Activated CD4-positive, alpha-beta memory T cell treated with anti-CD3 and anti-CD28 coated beads for 36 hours (primary cell): ENCODE results near the gene SPCS2. TPM values are rescaled to one million over a fixed set of nuclear protein-coding genes. Genes with fewer than 3 reads are reported as not detected.
"Not testable (repeated sequence)": the region's sequence is repeated elsewhere in the genome, so short reads cannot be mapped to it uniquely, and the experiment has no call there.

Source experiments
- CTCF ChIA-PET: fragments of 350-600 bp; sonication (Branson Sonifier 250); formaldehyde crosslinking; loops from one replicate; lab custom pipeline; 2021; ENCODE audit warnings: antibody characterized with exemption, inconsistent platforms; lab: Charles Lee
- POLR2A ChIA-PET: fragments of 350-600 bp; sonication (Branson Sonifier 250); formaldehyde crosslinking; loops from one replicate; lab custom pipeline; 2021; ENCODE audit warnings: antibody characterized with exemption; lab: Charles Lee
- DNase-seq: peaks from one replicate; pipeline ENCODE4 v3.0.0-alpha.2; 2020
- H3K27ac Mint-ChIP-seq: one replicate; pipeline ENCODE4 v1.8.0; 2021; ENCODE audit warnings: mixed read lengths
- H3K27me3 Mint-ChIP-seq: one replicate; pipeline ENCODE4 v1.8.0; 2021; ENCODE audit warnings: mixed read lengths
- H3K36me3 Mint-ChIP-seq: one replicate; pipeline ENCODE4 v1.8.0; 2021; ENCODE audit warnings: mixed read lengths
- H3K4me1 Mint-ChIP-seq: one replicate; pipeline ENCODE4 v1.8.0; 2021; ENCODE audit warnings: low read depth, mixed read lengths
- H3K4me3 Mint-ChIP-seq: one replicate; pipeline ENCODE4 v1.8.0; 2021; ENCODE audit warnings: mild to moderate bottlenecking, mixed read lengths
- H3K9me3 Mint-ChIP-seq: one replicate; pipeline ENCODE4 v1.8.0; 2021; ENCODE audit warnings: mixed read lengths
- intact Hi-C: fragments of 100-400 bp; cut with micrococcal nuclease; formaldehyde crosslinking; loops from one replicate; pipeline ENCODE4 v1.15.1; 2023
- total RNA-seq, 2 experiments: library from RNA; stranded (reverse); gene quantifications; one replicate each; pipeline ENCODE4 v1.2.3, GENCODE V29; 2021

Gene SPCS2
- total RNA-seq, 2 experiments from 2014 or later: 126 to 138 TPM

DNA sequence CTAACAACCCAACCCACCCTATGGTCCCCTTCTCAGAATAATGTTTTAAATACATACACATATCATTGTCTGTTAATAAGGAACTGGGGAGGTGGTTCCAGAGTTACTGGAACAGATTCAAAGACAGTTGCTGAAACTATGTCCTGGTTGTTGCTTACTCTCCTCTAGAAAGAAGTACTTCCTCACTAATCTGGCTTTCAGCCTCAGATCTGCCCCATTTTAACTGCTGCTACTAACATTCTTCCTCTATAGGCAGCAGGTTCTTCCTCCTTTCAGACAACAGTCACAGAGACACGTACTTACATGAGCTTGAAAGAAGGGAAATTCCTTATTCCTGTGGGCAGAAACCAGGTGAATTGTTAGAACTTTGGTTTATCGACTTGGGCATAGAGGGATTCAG lies 31.6 kb downstream of the SPCS2 start:
- Mint-ChIP-seq H3K27me3 (no peaks in the 10 kb centered on the region), H3K27ac (no peak overlapping the region), H3K4me3 (no peak overlapping the region), H3K4me1 (no peaks in the 10 kb centered on the region), H3K9me3 (no peaks in the 10 kb centered on the region), H3K36me3 (peaks cover 19% of the 10 kb centered on the region)
- intact Hi-C loops: no loop called here
- ChIA-PET CTCF (no interaction called here), POLR2A (no interaction called here)
- no peak for DNase-seq

DNA sequence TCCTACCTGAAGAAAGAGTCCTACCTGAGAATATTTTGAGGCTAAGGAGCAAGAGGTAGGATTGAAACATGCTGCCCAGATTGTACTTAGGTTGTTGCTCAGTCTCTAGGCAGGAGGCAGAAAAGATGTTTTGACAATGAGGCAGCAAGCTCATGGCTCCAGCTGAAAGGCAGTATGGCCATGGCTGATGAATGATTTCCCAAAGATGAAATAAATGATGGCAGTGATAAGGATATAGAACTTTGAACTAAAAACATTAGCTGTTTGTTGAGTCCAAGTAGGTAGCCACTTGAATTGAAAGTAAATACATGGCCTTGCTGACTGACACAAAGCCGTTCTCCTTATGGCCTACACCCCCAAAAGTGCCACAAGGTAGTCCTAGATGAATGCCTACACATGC lies 32.8 kb downstream of the SPCS2 start:
- Mint-ChIP-seq H3K4me3 (no peak overlapping the region), H3K9me3 (no peaks in the 10 kb centered on the region), H3K27ac (no peak overlapping the region), H3K36me3 (peaks cover 19% of the 10 kb centered on the region), H3K4me1 (no peaks in the 10 kb centered on the region), H3K27me3 (no peaks in the 10 kb centered on the region)
- ChIA-PET POLR2A (no interaction called here), CTCF (interaction anchor here (0.6 to 1.1 kb wide), 2 partner anchors 52 kb away, joined by 3 read pairs; no protein-coding TSS in a partner anchor)
- no peak for DNase-seq
- intact Hi-C loops: no loop called here

DNA sequence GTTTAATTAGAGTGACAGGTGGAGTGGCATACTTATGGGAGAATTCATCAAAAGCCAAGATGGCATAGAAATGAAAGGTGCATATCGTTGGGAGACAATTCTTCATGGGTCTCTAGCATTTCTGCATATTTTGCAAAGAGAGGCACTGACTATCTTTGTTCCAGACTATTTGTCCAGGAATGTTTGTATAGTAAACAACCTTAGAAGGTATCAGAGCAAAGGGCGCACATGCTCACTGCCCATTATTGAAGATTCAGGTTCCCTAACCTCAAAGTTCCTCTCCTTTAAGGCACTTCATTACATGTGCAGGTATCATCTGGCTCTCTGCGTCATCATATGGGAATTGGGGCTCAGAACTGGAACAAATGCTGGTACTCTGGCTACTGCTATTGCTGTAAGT lies 35.0 kb downstream of the SPCS2 start:
- intact Hi-C loops: no loop called here
- peaks cover 11% of the 10 kb centered on the region for H3K36me3 Mint-ChIP-seq
- DNase-seq: no peak
- H3K4me1 Mint-ChIP-seq: no peaks in the 10 kb centered on the region
- POLR2A ChIA-PET: interaction anchor here (1.1 kb wide), 1 partner anchor 35 kb away, joined by 3 read pairs; the partner anchor contains the start of genes SPCS2 and XRRA1
- H3K4me3 Mint-ChIP-seq: no peak overlapping the region
- H3K27ac Mint-ChIP-seq: no peak overlapping the region
- CTCF ChIA-PET: no interaction called here
- no peaks in the 10 kb centered on the region for H3K27me3 Mint-ChIP-seq
- no peaks in the 10 kb centered on the region for H3K9me3 Mint-ChIP-seq

DNA sequence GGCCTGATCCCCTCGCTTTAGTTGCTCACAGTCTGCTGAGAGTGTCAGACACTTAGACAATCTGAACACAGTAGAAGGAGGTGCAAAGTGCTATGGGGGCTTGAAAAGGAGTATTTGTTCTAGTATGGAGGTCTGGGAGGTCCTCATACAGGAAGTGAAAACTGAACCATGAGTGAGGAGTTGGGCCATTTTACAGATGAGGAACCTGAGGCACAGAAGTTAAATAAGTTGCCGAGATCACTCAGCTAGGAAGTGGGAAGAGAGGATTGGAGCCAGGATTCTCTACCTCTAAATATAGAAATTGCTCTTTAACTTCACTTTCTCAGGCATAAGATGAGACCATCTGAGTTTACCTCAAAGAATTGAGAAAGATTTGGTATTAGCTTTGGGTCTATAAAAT lies 35.7 kb downstream of the SPCS2 start:
- no peak for DNase-seq
- H3K4me1 Mint-ChIP-seq: peaks cover 4% of the 10 kb centered on the region
- ChIA-PET CTCF (no interaction called here), POLR2A (interaction anchor here (0.5 to 1.1 kb wide), 2 partner anchors 36 to 378 kb away, joined by 3 to 5 read pairs; partner anchors contain the start of genes SPCS2 and XRRA1)
- H3K36me3 Mint-ChIP-seq: peaks cover 10% of the 10 kb centered on the region
- intact Hi-C loops: no loop called here
- no peaks in the 10 kb centered on the region for H3K9me3 Mint-ChIP-seq
- no peak overlapping the region for H3K27ac Mint-ChIP-seq
- no peaks in the 10 kb centered on the region for H3K27me3 Mint-ChIP-seq
- no peak overlapping the region for H3K4me3 Mint-ChIP-seq

DNA sequence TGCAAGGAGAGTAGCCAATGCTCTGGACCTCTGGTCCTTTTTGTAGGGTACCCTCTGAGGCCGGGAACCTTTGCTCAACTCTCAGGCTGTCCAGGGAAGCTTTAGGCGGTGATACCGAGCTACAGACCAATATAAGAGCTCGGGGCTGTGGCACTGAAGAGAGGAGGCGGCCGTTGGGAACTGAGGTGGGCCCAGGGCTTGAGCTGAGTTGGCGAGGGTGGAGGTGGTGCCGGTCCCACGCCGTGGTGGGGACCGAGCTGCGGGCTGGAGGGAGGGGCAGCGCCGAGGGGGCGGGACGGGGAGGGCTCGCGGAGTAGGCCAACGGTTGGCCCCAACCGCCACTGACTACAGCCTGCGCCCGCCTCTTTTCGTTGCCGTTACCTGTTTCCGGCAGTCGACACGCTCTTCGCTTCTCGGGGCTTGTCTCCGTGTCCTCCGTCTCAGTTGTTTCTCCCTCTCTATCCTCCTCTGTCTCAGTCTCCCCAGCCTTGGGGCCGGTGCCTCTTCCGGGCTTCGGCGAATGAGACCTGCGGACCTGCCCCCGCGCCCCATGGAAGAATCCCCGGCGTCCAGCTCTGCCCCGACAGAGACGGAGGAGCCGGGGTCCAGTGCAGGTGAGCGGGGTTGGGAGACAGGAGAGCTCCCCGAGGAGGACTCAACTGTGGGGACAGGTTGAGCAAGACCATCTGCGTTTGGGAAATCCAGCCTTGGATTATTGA lies 39.6 kb downstream of the SPCS2 start, which contains the start of gene NEU3:
TSS of gene NEU3 (plus strand) at position 393 of the 719 bp plus-strand sequence. CDS start at position 521, 128 bp downstream.
- POLR2A ChIA-PET: interaction anchor here (0.6 to 2.4 kb wide), 6 partner anchors 9 to 818 kb away, joined by 3 to 8 read pairs (median 4); partner anchors contain the start of genes C2CD3, LIPT2, PPME1 and SPCS2
- Mint-ChIP-seq H3K9me3 (no peaks in the 10 kb centered on the region), H3K36me3 (no peaks in the 10 kb centered on the region), H3K27me3 (no peaks in the 10 kb centered on the region), H3K27ac (peak within 1 kb of the TSS; percentile 70), H3K4me1 (peaks cover 22% of the 10 kb centered on the region), H3K4me3 (peak within 1 kb of the TSS; percentile 91)
- peak; percentile 91 for DNase-seq
- intact Hi-C loops: loop anchor here (1.0 to 2.0 kb wide), 2 partner anchors 39 to 60 kb away; partner anchors contain the start of genes SPCS2 and XRRA1
- CTCF ChIA-PET: interaction anchor here (0.6 to 2.0 kb wide), 9 partner anchors 34 to 272 kb away, joined by 3 to 8 read pairs (median 3); no protein-coding TSS in a partner anchor

DNA sequence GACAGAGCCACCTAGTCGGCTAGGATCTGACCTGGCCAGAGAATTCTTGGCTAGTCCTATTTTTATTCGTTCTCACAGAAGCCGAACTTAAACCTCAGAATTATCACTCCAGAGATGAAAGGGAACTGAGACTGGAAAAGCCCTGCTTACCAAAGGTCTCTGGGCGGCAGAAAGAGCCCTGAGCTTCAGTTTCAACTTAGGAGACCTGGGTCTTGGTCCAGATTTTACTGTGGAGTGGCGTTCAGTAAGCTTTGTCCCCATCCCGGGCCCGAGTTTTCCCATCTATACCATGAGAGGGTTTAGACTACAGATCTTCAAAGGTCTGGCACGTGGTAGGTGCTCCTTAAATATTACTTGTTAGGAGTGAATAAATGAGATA lies 40.2 kb downstream of the SPCS2 start:
- H3K36me3 Mint-ChIP-seq: no peaks in the 10 kb centered on the region
- H3K9me3 Mint-ChIP-seq: no peaks in the 10 kb centered on the region
- peaks cover 22% of the 10 kb centered on the region for H3K4me1 Mint-ChIP-seq
- DNase-seq: no peak
- POLR2A ChIA-PET: interaction anchor here (0.6 to 2.4 kb wide), 6 partner anchors 8 to 818 kb away, joined by 3 to 8 read pairs (median 4); partner anchors contain the start of genes C2CD3, LIPT2, PPME1 and SPCS2
- no peaks in the 10 kb centered on the region for H3K27me3 Mint-ChIP-seq
- intact Hi-C loops: loop anchor here (2.0 kb wide), 1 partner anchor 60 kb away; no protein-coding TSS in a partner anchor
- CTCF ChIA-PET: interaction anchor here (0.9 to 2.0 kb wide), 8 partner anchors 33 to 272 kb away, joined by 3 to 8 read pairs (median 3); no protein-coding TSS in a partner anchor
- H3K4me3 Mint-ChIP-seq: peak overlapping the region; percentile 91
- H3K27ac Mint-ChIP-seq: peak overlapping the region; percentile 70

DNA sequence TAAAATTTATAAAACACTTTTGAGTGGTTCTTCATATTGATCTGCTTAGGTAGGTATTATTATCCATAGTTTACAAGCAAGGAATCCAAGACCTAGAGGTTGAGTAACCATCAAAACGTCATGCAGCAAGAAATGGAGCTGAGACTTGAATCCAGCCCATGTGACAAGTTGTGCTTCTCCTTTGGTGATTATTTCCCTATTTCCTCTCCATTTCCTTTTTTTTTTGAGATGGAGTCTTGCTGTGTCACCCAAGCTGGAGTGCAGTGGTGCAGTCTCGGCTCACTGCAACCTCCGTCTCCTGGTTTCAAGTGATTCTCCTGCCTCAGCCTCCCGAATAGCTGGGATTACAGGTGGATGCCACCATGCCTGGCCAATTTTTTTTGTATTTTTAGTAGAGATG lies 41.1 kb downstream of the SPCS2 start:
- intact Hi-C loops, CTCF ChIA-PET: not testable (repeated sequence)

DNA sequence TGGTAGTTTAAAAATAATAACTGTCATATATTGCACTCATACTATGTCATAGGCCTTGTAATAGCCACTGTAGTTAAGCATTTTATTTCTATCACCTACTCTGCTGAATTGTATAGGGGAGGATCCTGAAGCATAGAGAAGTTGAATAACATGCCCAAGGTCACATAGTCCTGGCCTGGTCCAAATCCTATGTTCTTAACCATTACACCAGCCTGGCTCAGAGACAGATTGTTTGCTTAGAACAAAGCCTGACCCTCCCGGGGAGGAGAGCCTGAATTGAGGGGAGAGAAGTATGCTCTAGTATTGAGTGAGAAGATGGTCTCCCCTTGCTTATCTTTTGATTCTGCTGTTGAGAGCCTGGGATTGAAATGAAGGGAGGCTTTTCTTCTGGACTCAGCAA lies 41.9 kb downstream of the SPCS2 start:
- no peak for DNase-seq
- H3K4me3 Mint-ChIP-seq: no peak overlapping the region
- CTCF ChIA-PET: no interaction called here
- peaks cover 5% of the 10 kb centered on the region for H3K36me3 Mint-ChIP-seq
- H3K4me1 Mint-ChIP-seq: peaks cover 22% of the 10 kb centered on the region
- no peaks in the 10 kb centered on the region for H3K27me3 Mint-ChIP-seq
- intact Hi-C loops: no loop called here
- no peak overlapping the region for H3K27ac Mint-ChIP-seq
- H3K9me3 Mint-ChIP-seq: no peaks in the 10 kb centered on the region
- POLR2A ChIA-PET: no interaction called here

More for the DNA sequence above, 41.1 kb downstream of the SPCS2 start:
- H3K9me3 Mint-ChIP-seq, H3K27ac Mint-ChIP-seq, DNase-seq, H3K36me3 Mint-ChIP-seq, H3K27me3 Mint-ChIP-seq: not testable (repeated sequence)
- Mint-ChIP-seq H3K4me3 (peak overlapping the region; percentile 91), H3K4me1 (peaks cover 22% of the 10 kb centered on the region)
- POLR2A ChIA-PET: interaction anchor here (1.1 to 2.4 kb wide), 2 partner anchors 41 to 497 kb away, joined by 3 to 8 read pairs; partner anchors contain the start of genes LIPT2, SPCS2 and XRRA1

DNA sequence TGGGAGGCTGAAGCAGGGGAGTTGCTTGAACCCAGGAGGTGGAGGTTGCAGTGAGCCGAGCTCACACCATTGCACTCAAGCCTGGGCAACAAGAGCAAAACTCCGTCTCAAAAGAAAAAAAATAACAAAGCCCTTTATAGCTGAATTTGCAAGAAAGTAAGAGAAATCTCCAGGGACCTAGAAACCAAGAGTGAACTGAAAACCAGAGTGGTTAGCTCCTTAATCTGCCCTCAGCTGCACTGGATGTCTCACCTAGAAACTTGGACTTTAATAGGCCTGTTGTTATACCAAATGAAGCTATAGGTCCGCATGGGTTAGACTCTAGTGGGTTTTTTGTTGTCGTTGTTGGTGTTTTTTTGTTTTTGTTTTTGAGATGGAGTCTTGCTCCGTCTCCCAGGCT lies 43.8 kb downstream of the SPCS2 start:
- intact Hi-C loops: no loop called here
- peaks cover 9% of the 10 kb centered on the region for H3K36me3 Mint-ChIP-seq
- POLR2A ChIA-PET: no interaction called here
- DNase-seq: no peak
- H3K27ac Mint-ChIP-seq: no peak overlapping the region
- H3K4me1 Mint-ChIP-seq: peaks cover 22% of the 10 kb centered on the region
- no peaks in the 10 kb centered on the region for H3K9me3 Mint-ChIP-seq
- CTCF ChIA-PET: no interaction called here
- H3K4me3 Mint-ChIP-seq: no peak overlapping the region
- H3K27me3 Mint-ChIP-seq: no peaks in the 10 kb centered on the region

DNA sequence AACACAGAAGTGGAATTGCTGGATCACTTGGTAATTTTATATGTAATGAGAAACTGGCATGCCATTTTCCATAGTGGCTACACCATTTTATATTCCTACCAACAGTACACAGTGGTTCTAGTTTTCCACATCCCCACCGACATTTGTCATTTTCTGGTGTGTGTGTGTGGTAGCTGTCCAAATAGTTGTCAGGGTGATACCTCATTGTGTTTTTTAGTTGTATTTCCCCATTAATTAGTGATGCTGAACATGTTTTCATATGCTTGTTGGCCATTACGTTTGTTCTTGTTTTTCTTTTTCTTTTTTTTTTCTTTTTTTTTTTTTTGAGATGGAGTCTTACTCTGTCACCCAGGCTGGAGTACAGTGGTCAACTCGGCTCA lies 51.9 kb downstream of the SPCS2 start:
- DNase-seq: no peak
- Mint-ChIP-seq H3K27ac (no peak overlapping the region), H3K4me1 (peaks cover 2% of the 10 kb centered on the region), H3K4me3 (no peak overlapping the region), H3K27me3 (no peaks in the 10 kb centered on the region), H3K9me3 (no peaks in the 10 kb centered on the region), H3K36me3 (peaks cover 32% of the 10 kb centered on the region)
- ChIA-PET POLR2A (no interaction called here), CTCF (interaction anchor here (1.3 kb wide), 2 partner anchors 10 to 71 kb away, joined by 3 to 4 read pairs; no protein-coding TSS in a partner anchor)
- intact Hi-C loops: no loop called here

DNA sequence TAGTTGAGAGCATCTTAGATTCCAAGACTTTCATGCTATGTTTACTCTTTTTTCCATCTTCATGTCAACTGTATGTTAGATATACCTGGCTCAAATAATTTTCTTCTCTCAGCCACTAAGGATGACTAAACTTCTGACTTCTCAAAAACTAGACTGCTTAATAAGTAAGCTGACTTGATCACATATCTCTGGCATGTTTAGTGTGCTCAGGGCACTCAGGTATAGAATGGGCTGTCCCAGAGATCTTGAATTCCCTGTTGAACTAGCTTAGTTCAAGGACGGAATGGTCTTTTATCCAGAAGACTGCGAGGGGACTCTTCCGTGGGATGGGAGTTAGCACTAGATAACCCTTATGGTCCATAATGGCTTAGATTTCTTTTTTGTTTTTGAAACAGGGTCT lies 52.6 kb downstream of the SPCS2 start:
- DNase-seq: no peak
- ChIA-PET CTCF (interaction anchor here (1.3 kb wide), 2 partner anchors 9 to 72 kb away, joined by 3 to 4 read pairs; no protein-coding TSS in a partner anchor), POLR2A (interaction anchor here (1.0 kb wide), 1 partner anchor 53 kb away, joined by 3 read pairs; the partner anchor contains the start of genes SPCS2 and XRRA1)
- Mint-ChIP-seq H3K4me1 (peaks cover 2% of the 10 kb centered on the region), H3K36me3 (peaks cover 39% of the 10 kb centered on the region), H3K27ac (no peak overlapping the region), H3K9me3 (no peaks in the 10 kb centered on the region), H3K4me3 (no peak overlapping the region), H3K27me3 (no peaks in the 10 kb centered on the region)
- intact Hi-C loops: no loop called here

DNA sequence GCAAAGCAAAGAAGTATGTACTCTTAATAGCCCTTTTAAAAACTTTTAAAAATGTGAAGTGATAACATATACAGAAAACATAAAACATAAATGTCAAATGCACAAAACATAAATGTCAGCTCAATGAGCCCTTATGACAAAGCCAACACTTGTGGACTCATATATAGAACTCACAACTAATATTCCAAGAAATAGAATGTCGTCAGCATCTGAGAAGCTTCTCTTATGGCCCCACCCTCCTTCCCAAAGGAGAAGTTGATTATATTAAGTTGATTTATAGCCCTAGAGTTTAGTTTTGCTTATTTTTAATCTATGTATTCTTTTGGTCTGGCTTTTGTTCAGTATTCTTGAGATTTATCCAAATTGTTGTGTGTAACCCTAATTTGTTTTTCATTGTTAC lies 53.5 kb downstream of the SPCS2 start:
- CTCF ChIA-PET: interaction anchor here (1.3 kb wide), 1 partner anchor 73 kb away, joined by 4 read pairs; no protein-coding TSS in a partner anchor
- H3K27ac Mint-ChIP-seq: no peak overlapping the region
- POLR2A ChIA-PET: no interaction called here

More for the DNA sequence above, 53.5 kb downstream of the SPCS2 start:
- Mint-ChIP-seq H3K36me3 (peaks cover 43% of the 10 kb centered on the region), H3K9me3 (no peaks in the 10 kb centered on the region), H3K4me3 (no peak overlapping the region), H3K27me3 (no peaks in the 10 kb centered on the region), H3K4me1 (peaks cover 2% of the 10 kb centered on the region)
- intact Hi-C loops: no loop called here
- DNase-seq: no peak
